Measurements from ENCODE around the gene MUC21.
"Not testable (repeated sequence)": the region's sequence is repeated elsewhere in the genome, so short reads cannot be mapped to it uniquely, and the experiment has no call there.

Gene MUC21

GRCh38 chr6:30990422-30991086, 7.0 kb downstream of the MUC21 start:
- no peak overlapping the region for H3K9ac ChIP-seq (ENCODE audit: low read length)

GRCh38 chr6:30991891-30992290, 8.4 kb downstream of the MUC21 start:
- H3K27ac ChIP-seq (ENCODE audit: low read depth, low read length), result no peak overlapping the region

More at GRCh38 chr6:30990422-30991086, 7.0 kb downstream of the MUC21 start:
- Histone ChIP-seq H3K27me3 (ENCODE audit: control insufficient read depth, insufficient read depth, low read length) (no peaks in the 10 kb centered on the region), H3K27ac (ENCODE audit: low read depth, low read length) (no peak overlapping the region), H3K4me1 (ENCODE audit: control insufficient read depth, insufficient read depth, low read length) (peaks cover 4% of the 10 kb centered on the region; the same call in 1 of the 2 replicates), H3K36me3 (ENCODE audit: control insufficient read depth, insufficient read depth, low read length) (no peaks in the 10 kb centered on the region), H3K4me3 (ENCODE audit: low read depth, low read length) (no peak overlapping the region), H3K9me3 (ENCODE audit: control insufficient read depth, insufficient read depth, low read depth, low read length) (peaks cover 8% of the 10 kb centered on the region)

GRCh38 chr6:30997301-30997700, 13.8 kb downstream of the MUC21 start:
- Histone ChIP-seq H3K9me3 (ENCODE audit: control insufficient read depth, insufficient read depth, low read depth, low read length) (peaks cover 8% of the 10 kb centered on the region), H3K4me3 (ENCODE audit: low read depth, low read length) (no peak overlapping the region), H3K9ac (ENCODE audit: low read length) (no peak overlapping the region), H3K27me3 (ENCODE audit: control insufficient read depth, insufficient read depth, low read length) (no peaks in the 10 kb centered on the region), H3K36me3 (ENCODE audit: control insufficient read depth, insufficient read depth, low read length) (no peaks in the 10 kb centered on the region), H3K27ac (ENCODE audit: low read depth, low read length) (no peak overlapping the region), H3K4me1 (ENCODE audit: control insufficient read depth, insufficient read depth, low read length) (no peaks in the 10 kb centered on the region; the same call in 1 of the 2 replicates)

More at GRCh38 chr6:30991891-30992290, 8.4 kb downstream of the MUC21 start:
- Histone ChIP-seq H3K4me3 (ENCODE audit: low read depth, low read length) (no peak overlapping the region), H3K4me1 (ENCODE audit: control insufficient read depth, insufficient read depth, low read length) (peaks cover 4% of the 10 kb centered on the region; the same call in 1 of the 2 replicates), H3K27me3 (ENCODE audit: control insufficient read depth, insufficient read depth, low read length) (no peaks in the 10 kb centered on the region), H3K9me3 (ENCODE audit: control insufficient read depth, insufficient read depth, low read depth, low read length) (peaks cover 8% of the 10 kb centered on the region), H3K36me3 (ENCODE audit: control insufficient read depth, insufficient read depth, low read length) (no peaks in the 10 kb centered on the region), H3K9ac (ENCODE audit: low read length) (no peak overlapping the region)

GRCh38 chr6:30998785-30999184, 15.3 kb downstream of the MUC21 start:
- Histone ChIP-seq H3K36me3 (ENCODE audit: control insufficient read depth, insufficient read depth, low read length) (no peaks in the 10 kb centered on the region), H3K4me1 (ENCODE audit: control insufficient read depth, insufficient read depth, low read length) (no peaks in the 10 kb centered on the region; the same call in 1 of the 2 replicates), H3K4me3 (ENCODE audit: low read depth, low read length) (no peak overlapping the region), H3K27ac (ENCODE audit: low read depth, low read length) (no peak overlapping the region), H3K9me3 (ENCODE audit: control insufficient read depth, insufficient read depth, low read depth, low read length) (peaks cover 7% of the 10 kb centered on the region), H3K27me3 (ENCODE audit: control insufficient read depth, insufficient read depth, low read length) (no peaks in the 10 kb centered on the region), H3K9ac (ENCODE audit: low read length) (no peak overlapping the region)

GRCh38 chr6:31000067-31000860, 16.7 kb downstream of the MUC21 start:
- not testable (repeated sequence) for H3K9ac ChIP-seq (ENCODE audit: low read length); H3K9me3 ChIP-seq (ENCODE audit: control insufficient read depth, insufficient read depth, low read depth, low read length); H3K4me3 ChIP-seq (ENCODE audit: low read depth, low read length); H3K27me3 ChIP-seq (ENCODE audit: control insufficient read depth, insufficient read depth, low read length); H3K36me3 ChIP-seq (ENCODE audit: control insufficient read depth, insufficient read depth, low read length); H3K4me1 ChIP-seq (ENCODE audit: control insufficient read depth, insufficient read depth, low read length); H3K27ac ChIP-seq (ENCODE audit: low read depth, low read length)

GRCh38 chr6:31001281-31001888, 17.9 kb downstream of the MUC21 start:
- Histone ChIP-seq H3K27ac (ENCODE audit: low read depth, low read length) (no peak overlapping the region), H3K4me3 (ENCODE audit: low read depth, low read length) (no peak overlapping the region), H3K9ac (ENCODE audit: low read length) (no peak overlapping the region), H3K36me3 (ENCODE audit: control insufficient read depth, insufficient read depth, low read length) (no peaks in the 10 kb centered on the region), H3K4me1 (ENCODE audit: control insufficient read depth, insufficient read depth, low read length) (no peaks in the 10 kb centered on the region; the same call in 1 of the 2 replicates), H3K27me3 (ENCODE audit: control insufficient read depth, insufficient read depth, low read length) (no peaks in the 10 kb centered on the region), H3K9me3 (ENCODE audit: control insufficient read depth, insufficient read depth, low read depth, low read length) (no peaks in the 10 kb centered on the region)

GRCh38 chr6:31002471-31002870, 19.0 kb downstream of the MUC21 start:
- H3K4me1 ChIP-seq (ENCODE audit: control insufficient read depth, insufficient read depth, low read length), result no peaks in the 10 kb centered on the region; the same call in 1 of the 2 replicates
- H3K9ac ChIP-seq (ENCODE audit: low read length), result no peak overlapping the region
- H3K4me3 ChIP-seq (ENCODE audit: low read depth, low read length), result no peak overlapping the region
- H3K36me3 ChIP-seq (ENCODE audit: control insufficient read depth, insufficient read depth, low read length), result no peaks in the 10 kb centered on the region
- H3K27ac ChIP-seq (ENCODE audit: low read depth, low read length), result no peak overlapping the region
- no peaks in the 10 kb centered on the region for H3K27me3 ChIP-seq (ENCODE audit: control insufficient read depth, insufficient read depth, low read length)
- no peaks in the 10 kb centered on the region for H3K9me3 ChIP-seq (ENCODE audit: control insufficient read depth, insufficient read depth, low read depth, low read length)

GRCh38 chr6:31004794-31005193, 21.3 kb downstream of the MUC21 start:
- no peak overlapping the region for H3K27ac ChIP-seq (ENCODE audit: low read depth, low read length)
- H3K27me3 ChIP-seq (ENCODE audit: control insufficient read depth, insufficient read depth, low read length), result no peaks in the 10 kb centered on the region
- H3K4me1 ChIP-seq (ENCODE audit: control insufficient read depth, insufficient read depth, low read length), result no peaks in the 10 kb centered on the region
- no peak overlapping the region for H3K4me3 ChIP-seq (ENCODE audit: low read depth, low read length)
- no peak overlapping the region for H3K9ac ChIP-seq (ENCODE audit: low read length)
- no peaks in the 10 kb centered on the region for H3K9me3 ChIP-seq (ENCODE audit: control insufficient read depth, insufficient read depth, low read depth, low read length)
- no peaks in the 10 kb centered on the region for H3K36me3 ChIP-seq (ENCODE audit: control insufficient read depth, insufficient read depth, low read length)

- Histone ChIP-seq H3K36me3 (ENCODE audit: control insufficient read depth, insufficient read depth, low read length) (no peaks in the 10 kb centered on the region), H3K9me3 (ENCODE audit: control insufficient read depth, insufficient read depth, low read depth, low read length) (no peaks in the 10 kb centered on the region), H3K4me3 (ENCODE audit: low read depth, low read length) (no peak overlapping the region), H3K9ac (ENCODE audit: low read length) (no peak overlapping the region), H3K4me1 (ENCODE audit: control insufficient read depth, insufficient read depth, low read length) (no peaks in the 10 kb centered on the region), H3K27me3 (ENCODE audit: control insufficient read depth, insufficient read depth, low read length) (no peaks in the 10 kb centered on the region), H3K27ac (ENCODE audit: low read depth, low read length) (no peak overlapping the region)
Observed at GRCh38 chr6:31005249-31006020, 21.9 kb downstream of the MUC21 start.

GRCh38 chr6:31007694-31008093, 24.2 kb downstream of the MUC21 start:
- Histone ChIP-seq H3K9me3 (ENCODE audit: control insufficient read depth, insufficient read depth, low read depth, low read length) (no peaks in the 10 kb centered on the region), H3K9ac (ENCODE audit: low read length) (no peak overlapping the region), H3K27ac (ENCODE audit: low read depth, low read length) (no peak overlapping the region), H3K4me1 (ENCODE audit: control insufficient read depth, insufficient read depth, low read length) (no peaks in the 10 kb centered on the region), H3K4me3 (ENCODE audit: low read depth, low read length) (no peak overlapping the region), H3K27me3 (ENCODE audit: control insufficient read depth, insufficient read depth, low read length) (no peaks in the 10 kb centered on the region), H3K36me3 (ENCODE audit: control insufficient read depth, insufficient read depth, low read length) (no peaks in the 10 kb centered on the region)
